Pons (tissue), 1 donor: ENCODE results near the gene FAM50A.

Experiments used
- DNase-seq: peaks from one replicate; pipeline ENCODE4 v3.0.0-alpha.2; 2016; ENCODE audit warnings: low spot score

Gene FAM50A

GRCh38 chrX:154463611-154464220 lies 19.8 kb downstream of the FAM50A start:
- DNase-seq: no peak

DNA sequence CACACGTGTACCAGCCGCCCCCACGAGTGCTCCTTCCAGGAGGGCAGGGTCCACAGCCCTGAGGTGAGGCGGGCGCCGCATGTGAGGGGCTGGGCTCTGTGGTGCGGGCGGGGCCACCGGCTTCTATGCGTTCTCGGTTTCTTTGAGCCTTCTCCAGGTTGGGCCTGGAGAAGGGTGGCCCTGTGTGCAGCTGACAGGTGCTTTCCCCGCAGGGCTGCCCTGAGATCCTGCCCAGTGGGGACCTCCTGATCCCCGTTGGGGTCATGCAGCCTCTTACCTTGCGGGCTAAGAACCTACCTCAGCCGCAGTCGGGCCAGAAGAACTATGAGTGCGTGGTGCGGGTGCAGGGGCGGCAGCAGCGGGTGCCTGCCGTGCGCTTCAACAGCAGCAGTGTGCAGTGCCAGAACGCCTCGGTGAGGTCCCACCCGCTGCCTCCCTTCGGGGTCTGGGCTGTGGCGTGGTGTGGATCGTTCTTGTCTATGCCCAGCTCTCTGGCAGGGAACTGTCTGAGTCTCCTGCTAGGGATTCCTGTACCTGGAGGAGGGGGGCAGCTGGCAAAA lies 20.9 kb downstream of the FAM50A start:
- DNase-seq: no peak

DNA sequence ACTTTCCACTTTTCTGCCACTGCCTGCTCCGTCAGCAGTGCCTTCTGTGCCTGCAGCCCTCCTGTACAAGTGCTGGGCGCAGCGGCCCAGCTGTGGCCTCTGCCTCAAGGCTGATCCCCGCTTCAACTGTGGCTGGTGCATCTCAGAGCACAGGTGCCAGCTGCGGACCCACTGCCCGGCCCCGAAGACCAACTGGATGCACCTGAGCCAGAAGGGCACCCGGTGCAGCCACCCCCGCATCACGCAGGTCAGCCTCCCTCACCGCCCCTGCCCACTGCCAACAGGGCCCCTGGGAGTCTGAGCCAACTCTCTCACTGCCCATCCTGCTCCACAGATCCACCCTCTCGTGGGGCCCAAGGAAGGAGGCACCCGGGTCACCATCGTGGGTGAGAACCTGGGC lies 21.7 kb downstream of the FAM50A start:
- DNase-seq: no peak

DNA sequence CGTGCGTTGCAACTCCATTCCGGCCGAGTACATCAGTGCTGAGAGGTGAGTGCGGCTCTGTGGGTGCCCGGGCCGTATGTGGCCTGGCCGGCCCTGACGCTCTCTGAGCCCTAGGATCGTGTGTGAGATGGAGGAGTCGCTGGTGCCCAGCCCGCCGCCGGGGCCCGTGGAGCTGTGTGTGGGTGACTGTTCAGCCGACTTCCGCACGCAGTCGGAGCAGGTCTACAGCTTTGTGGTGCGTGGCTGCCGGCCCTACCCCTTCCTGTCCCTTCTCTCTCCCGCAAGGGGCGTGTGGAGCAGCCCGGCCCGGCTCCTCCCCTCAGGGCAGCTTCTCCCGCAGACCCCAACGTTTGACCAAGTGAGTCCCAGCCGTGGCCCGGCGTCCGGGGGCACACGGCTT lies 22.1 kb downstream of the FAM50A start:
- DNase-seq: no peak

DNA sequence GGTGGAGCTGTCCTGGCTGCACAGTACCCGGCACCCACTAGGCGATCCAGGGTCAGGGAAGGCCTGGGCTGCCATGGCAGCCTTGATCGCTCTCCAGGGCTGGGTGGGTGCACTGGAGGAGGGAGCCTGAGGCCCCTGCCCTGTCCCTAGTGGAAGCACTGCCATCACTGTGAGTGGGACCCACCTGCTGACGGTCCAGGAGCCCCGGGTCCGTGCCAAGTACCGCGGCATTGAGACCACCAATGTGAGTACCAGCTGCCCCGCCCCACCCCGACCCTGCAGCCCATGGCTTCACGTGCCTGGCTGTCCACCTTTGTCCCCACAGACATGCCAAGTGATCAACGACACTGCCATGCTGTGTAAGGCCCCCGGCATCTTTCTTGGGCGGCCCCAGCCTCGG lies 23.0 kb downstream of the FAM50A start:
- no peak for DNase-seq

DNA sequence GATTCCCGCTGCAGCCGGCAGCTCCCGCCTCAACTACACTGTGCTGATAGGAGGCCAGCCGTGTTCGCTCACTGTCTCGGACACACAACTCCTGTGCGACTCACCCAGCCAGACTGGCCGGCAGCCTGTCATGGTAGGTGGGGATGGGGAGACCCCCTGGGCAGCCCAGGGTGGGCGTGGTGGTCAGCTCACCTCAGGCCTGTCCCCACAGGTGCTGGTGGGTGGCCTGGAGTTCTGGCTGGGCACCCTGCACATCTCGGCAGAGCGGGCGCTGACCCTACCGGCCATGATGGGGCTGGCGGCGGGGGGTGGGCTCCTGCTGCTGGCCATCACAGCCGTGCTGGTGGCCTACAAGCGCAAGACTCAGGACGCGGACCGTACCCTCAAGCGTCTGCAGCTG lies 23.6 kb downstream of the FAM50A start:
- no peak for DNase-seq

- no peak for DNase-seq
Observed at GRCh38 chrX:154468217-154468616, 24.3 kb downstream of the FAM50A start.

GRCh38 chrX:154469114-154469513 lies 25.2 kb downstream of the FAM50A start:
- no peak for DNase-seq

- no peak for DNase-seq
Observed at GRCh38 chrX:154469880-154470279, 25.9 kb downstream of the FAM50A start.

DNA sequence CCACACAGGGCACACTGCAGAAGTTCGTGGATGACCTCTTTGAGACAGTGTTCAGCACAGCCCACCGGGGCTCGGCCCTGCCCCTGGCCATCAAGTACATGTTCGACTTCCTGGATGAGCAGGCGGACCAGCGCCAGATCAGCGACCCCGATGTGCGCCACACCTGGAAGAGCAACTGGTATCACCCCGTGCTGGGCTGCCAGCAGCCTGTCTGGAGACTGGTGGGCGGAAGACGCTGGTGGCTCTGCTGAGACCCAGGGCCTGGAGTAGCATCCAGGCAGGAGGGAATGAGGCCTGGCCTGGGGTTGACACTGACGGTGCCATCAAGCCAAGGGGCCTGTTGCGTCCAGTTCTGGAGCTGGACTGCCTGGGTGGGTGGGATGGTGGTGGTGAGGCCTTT lies 26.5 kb downstream of the FAM50A start:
- DNase-seq: no peak

DNA sequence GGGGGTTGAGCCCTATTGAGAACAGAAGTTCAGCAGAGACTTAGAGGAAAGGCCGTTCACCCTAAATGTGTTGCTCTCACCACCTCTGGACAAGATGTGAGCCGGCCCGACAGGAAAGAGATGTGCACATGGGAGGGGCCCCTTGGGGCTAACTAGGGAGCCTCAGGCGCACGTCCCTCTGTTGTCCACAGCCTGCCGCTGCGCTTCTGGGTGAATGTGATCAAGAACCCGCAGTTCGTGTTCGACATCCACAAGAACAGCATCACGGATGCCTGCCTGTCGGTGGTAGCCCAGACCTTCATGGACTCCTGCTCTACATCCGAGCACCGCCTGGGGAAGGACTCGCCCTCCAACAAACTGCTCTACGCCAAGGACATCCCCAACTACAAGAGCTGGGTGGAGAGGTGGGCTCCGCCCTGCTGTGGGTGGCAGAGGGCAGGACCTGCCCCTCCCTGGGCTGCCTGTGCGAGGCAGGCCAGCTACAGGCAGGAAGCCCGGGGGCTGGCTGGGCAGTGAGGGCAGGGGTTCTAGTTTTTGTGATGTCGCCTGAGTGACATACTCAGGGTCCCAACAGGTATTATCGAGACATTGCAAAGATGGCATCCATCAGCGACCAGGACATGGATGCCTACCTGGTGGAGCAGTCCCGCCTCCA lies 27.1 kb downstream of the FAM50A start:
- DNase-seq: no peak

DNA sequence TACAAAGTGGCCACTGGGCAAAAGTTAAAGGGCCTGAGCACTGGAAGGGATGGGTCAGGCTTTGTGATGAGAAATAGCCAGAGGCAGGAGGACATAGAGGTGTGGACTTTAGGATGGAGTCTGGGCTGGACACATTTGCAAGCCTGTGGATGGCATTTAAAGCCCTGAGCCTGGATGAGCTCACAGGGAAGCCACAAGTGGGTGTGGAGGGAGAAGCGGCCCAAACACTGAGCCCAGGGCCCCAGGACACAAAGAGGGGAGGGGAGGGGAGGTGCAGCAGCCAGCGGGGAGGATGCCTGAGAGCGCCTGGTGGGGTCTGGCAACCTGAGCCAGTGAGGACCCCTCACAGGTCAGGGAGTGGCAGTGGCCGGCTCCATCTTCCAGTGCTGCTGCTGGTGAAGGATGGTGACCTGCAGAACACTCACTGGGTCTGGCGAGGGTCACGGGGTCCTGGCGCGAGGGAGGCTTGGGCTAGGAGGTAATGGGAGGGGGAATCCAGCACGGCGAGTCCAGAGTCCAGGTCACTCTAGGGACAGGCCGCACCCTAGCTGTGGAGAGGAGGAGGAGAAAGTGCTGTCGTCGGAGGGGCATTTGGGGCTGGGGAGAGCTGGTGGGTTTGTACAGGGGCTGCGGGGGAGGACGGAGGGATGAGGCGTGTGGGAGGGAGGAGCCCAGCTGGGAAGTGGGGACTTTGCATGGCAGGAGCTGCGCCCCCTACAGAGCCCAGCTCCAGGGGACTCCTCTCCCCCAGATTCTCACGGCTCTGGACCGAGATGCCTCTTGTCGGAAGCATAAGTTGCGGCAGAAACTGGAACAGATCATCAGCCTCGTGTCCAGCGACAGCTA lies 28.1 kb downstream of the FAM50A start:
- DNase-seq: no peak

DNA sequence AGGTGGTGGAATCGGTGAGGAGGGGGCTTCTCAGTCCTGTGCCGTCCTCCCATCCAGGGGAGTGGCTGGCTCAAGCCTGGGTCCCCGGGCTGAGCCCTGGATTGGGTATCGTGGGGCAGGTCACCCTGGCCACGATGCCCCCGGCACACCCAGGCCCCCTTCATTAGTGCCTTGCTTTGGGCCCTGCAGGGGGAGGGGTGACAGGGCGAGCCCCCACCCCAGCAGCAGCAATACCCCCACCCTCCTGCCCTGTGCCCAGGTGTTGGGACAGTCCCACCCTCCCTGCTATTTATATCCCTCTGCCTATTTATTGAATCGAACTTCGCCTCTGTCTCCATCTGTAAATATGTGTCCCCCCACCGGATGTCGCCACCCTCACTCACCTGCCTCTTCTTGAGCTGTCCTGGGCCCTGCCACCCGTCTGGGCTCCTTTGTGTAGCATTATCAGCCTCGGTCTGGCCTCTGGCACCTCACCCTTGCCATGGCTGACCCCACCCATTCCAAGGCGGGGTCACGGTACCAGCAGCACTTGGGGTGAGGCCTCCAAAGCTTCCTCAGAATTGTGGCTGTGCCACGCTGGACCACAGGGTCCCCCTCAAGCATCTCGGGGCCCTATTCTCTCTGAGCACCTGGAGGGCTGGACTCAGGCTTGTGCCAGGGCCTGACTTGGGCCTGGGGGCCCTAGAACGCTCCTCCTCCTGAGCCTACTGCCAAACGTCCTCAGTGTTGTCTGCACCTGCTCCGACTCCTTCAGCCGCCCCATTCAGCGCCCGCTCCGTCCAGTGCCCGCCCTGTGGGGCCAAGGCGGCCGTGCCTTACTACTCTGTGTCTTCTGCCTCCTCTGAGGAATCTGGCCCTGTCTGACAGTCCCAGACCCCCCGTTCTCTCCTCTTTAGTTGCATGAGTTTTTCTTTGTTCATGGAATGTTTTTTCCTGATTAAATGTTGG lies 29.0 kb downstream of the FAM50A start:
- no peak for DNase-seq

GRCh38 chrX:154473683-154474082 lies 29.7 kb downstream of the FAM50A start:
- DNase-seq: no peak

GRCh38 chrX:154476821-154477220 lies 32.9 kb downstream of the FAM50A start:
- no peak for DNase-seq

DNA sequence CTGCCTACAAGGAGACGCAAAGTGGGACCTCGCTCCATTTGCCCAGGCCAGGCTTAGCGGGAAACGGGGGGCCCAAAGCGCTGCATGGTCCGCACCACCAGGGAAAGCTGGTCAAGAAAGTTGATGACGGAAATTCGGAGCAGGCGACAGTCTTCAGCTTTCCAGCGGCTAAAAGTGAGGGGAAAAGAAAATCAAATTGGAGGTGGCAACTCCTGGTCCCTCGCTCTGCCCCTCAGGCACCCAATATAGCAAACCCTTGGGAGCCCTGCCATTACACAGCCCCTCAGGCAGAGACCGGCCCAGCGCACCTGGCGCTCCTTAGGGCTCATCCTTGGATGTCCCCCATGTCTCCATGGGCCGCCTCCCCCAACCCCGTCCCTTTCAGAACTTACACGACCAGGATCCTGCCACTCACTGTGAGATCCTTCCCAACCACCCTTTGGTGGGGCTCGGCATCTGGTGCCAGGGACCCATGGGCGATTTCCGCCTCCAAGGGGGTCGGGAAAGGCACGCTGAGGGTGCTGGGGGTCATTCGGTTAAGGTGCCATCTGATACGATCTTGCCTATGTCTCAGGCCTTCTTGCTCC lies 34.0 kb downstream of the FAM50A start:
- DNase-seq: no peak

- DNase-seq: peak; percentile 78
Observed at GRCh38 chrX:154478728-154479622, 35.0 kb downstream of the FAM50A start, which contains the start of gene LAGE3. Gene LAGE3, minus strand, starts transcription at chrX:154479281. Its CDS starts 366 bp downstream, at chrX:154478915.

- DNase-seq: no peak
Observed at GRCh38 chrX:154481195-154481594, 37.3 kb downstream of the FAM50A start.

DNA sequence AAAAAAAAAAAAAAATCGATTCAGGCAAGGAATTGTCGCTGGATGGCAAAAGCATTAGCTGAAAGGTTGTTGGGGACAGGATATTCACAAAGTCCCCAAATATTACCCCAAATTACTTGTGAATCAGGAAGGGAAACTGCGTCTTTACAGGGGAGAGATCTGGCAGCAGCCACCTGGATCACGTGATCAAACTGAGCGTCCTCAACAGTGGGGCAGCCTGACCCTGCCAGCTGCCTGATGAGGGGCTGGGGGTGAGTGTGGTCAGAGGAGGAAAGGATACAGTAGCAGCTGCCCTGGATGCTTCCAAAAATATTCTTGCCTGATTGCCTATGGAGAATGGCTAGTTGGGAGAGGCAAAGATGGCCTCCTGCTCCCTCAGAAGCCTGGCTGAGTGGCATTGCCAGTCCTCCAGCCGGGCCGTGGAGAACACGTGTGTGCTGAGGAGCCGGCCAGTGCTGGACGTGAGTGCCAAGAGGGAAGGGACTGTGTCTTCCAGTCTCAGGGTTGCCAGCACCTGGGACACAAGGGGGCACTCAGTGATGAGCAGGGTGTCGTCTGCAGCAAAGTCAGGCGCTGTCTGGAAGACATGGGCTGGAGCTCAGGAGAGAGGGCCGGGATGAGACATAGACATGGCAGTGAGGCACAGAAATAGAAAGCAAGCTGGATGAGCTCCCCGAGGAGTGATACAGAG lies 38.1 kb downstream of the FAM50A start:
- no peak for DNase-seq

DNA sequence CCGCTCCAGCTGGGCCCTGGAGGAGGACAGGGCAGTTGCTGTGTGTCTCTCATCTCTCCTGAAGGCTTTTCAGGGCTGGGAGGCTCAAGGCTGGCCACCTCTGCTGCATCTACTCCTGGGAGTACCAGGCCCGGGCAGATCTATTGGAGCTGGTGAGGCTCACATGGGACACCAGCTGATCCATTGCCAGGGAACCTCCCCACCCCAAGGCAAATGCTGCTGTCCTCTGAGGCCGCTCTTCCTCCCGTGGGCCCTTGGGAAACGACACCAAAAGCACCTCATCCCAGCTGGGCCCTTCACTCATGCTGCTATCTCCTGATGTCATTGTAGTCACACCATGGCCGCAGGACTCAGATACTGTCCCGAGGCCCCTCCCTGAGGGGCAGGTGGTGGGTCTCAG lies 38.8 kb downstream of the FAM50A start:
- no peak for DNase-seq
